Measurements from ENCODE around the gene PSMA5.

PSMA5 gene

GRCh38 chr1:109425391-109426280, 612 bp downstream of the PSMA5 start:
- TF ChIP-seq RAD21 (IDR thresholded peaks at IDR 0.05; ENCODE audit: low read depth) (no peak), TCF12 (IDR thresholded peaks at IDR 0.05; ENCODE audit: low read depth) (no peak), TEAD4 (IDR thresholded peaks at IDR 0.05) (no peak), EGR1 (IDR thresholded peaks at IDR 0.05) (no peak), ZBTB7A (IDR thresholded peaks at IDR 0.05; ENCODE audit: low read depth) (no peak)

- TF ChIP-seq TEAD4 (IDR thresholded peaks at IDR 0.05) (no peak), CREB1 (IDR thresholded peaks at IDR 0.05; ENCODE audit: low read depth) (no peak), RAD21 (IDR thresholded peaks at IDR 0.05; ENCODE audit: low read depth) (no peak), NFIC (IDR thresholded peaks at IDR 0.05) (no peak), TAF1 (IDR thresholded peaks at IDR 0.05; ENCODE audit: low read depth) (no peak)
- TF ChIP-seq, protein P1, sequence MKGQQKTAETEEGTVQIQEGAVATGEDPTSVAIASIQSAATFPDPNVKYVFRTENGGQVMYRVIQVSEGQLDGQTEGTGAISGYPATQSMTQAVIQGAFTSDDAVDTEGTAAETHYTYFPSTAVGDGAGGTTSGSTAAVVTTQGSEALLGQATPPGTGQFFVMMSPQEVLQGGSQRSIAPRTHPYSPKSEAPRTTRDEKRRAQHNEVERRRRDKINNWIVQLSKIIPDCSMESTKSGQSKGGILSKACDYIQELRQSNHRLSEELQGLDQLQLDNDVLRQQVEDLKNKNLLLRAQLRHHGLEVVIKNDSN (IDR thresholded peaks at IDR 0.05) = no peak
Observed at GRCh38 chr1:109423498-109423897, 2.8 kb downstream of the PSMA5 start.

DNA sequence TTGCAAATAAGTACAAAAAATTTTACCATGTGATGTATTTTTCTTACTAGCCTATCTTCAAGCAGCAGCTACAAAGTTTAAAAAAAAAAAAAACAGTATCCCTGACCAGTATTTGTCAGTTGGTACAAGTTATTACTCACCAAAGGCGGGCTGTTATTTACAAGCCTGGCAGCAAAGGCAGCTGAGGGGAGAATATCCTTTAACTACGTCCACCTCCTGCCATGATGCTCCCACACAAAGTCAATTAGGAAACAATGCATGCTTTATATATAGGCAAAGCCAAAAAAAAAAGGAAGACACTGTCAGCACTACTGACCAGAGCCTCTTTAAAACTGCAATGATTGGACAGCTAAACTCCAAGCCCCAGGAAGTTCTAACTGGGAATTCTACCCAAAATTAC, 13.7 kb downstream of the PSMA5 start:
- TF ChIP-seq RAD21 (IDR thresholded peaks at IDR 0.05; ENCODE audit: low read depth) (no peak), EGR1 (IDR thresholded peaks at IDR 0.05) (no peak), ZBTB7A (IDR thresholded peaks at IDR 0.05; ENCODE audit: low read depth) (no peak), TAF1 (IDR thresholded peaks at IDR 0.05; ENCODE audit: low read depth) (no peak), FOXM1 (IDR thresholded peaks at IDR 0.05; ENCODE audit: borderline replicate concordance, low read depth) (no peak), REST (IDR thresholded peaks at IDR 0.05; ENCODE audit: low read depth) (no peak), YY1 (IDR thresholded peaks at IDR 0.05; ENCODE audit: low read depth) (no peak)
- TF ChIP-seq, protein P1 (IDR thresholded peaks at IDR 0.05) = no peak

- no peak for TF ChIP-seq TEAD4 (IDR thresholded peaks at IDR 0.05)
- no peak for TF ChIP-seq YY1 (IDR thresholded peaks at IDR 0.05; ENCODE audit: low read depth)
- TF ChIP-seq ZBTB7A (IDR thresholded peaks at IDR 0.05; ENCODE audit: low read depth) = no peak
- TF ChIP-seq RAD21 (IDR thresholded peaks at IDR 0.05; ENCODE audit: low read depth) = no peak
- TF ChIP-seq TAF1 (IDR thresholded peaks at IDR 0.05; ENCODE audit: low read depth) = no peak
- no peak for TF ChIP-seq NFIC (IDR thresholded peaks at IDR 0.05)
- TF ChIP-seq, protein P2, sequence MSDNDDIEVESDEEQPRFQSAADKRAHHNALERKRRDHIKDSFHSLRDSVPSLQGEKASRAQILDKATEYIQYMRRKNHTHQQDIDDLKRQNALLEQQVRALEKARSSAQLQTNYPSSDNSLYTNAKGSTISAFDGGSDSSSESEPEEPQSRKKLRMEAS (IDR thresholded peaks at IDR 0.05) = no peak
- TF ChIP-seq EGR1 (IDR thresholded peaks at IDR 0.05) = no peak
- TF ChIP-seq, protein P1 (IDR thresholded peaks at IDR 0.05) = no peak
- no peak for TF ChIP-seq FOXM1 (IDR thresholded peaks at IDR 0.05; ENCODE audit: borderline replicate concordance, low read depth)
- no peak for TF ChIP-seq CEBPB (IDR thresholded peaks at IDR 0.05)
- no peak for TF ChIP-seq REST (IDR thresholded peaks at IDR 0.05; ENCODE audit: low read depth)
- TF ChIP-seq TCF12 (IDR thresholded peaks at IDR 0.05; ENCODE audit: low read depth) = no peak
- TF ChIP-seq EP300 (IDR thresholded peaks at IDR 0.05; ENCODE audit: borderline replicate concordance) = no peak
- no peak for TF ChIP-seq CREB1 (IDR thresholded peaks at IDR 0.05; ENCODE audit: low read depth)
Observed at GRCh38 chr1:109404838-109405237, 21.4 kb downstream of the PSMA5 start.

DNA sequence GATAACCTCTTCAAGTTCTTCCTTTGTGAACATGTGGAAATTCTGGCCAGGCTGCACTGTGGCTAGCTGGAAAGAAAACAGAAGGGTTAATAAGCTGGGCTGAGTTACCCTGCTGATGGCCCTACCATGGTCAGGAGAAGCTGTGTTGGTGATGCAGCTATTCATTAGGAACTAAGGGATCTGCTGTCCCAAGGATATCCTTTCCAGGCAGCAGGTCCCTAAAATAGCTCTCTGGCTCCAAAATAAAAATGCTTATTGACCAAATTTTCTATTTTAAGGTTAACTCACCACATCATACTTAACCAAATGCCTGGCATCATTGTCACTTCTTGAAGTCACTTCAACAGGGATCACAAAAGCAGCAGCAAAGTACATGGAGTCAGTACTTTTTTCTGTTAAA, 24.2 kb downstream of the PSMA5 start:
- TF ChIP-seq NFIC (IDR thresholded peaks at IDR 0.05) = no peak
- TF ChIP-seq, protein P2 (IDR thresholded peaks at IDR 0.05) = no peak
- no peak for TF ChIP-seq TEAD4 (IDR thresholded peaks at IDR 0.05)
- TF ChIP-seq TCF12 (IDR thresholded peaks at IDR 0.05; ENCODE audit: low read depth) = no peak
- TF ChIP-seq YY1 (IDR thresholded peaks at IDR 0.05; ENCODE audit: low read depth) = no peak
